H9 (cell line): ENCODE data around the gene TTC12. TPM values are rescaled to one million over a fixed set of nuclear protein-coding genes. Genes with fewer than 3 reads are reported as not detected.

Experiments
- DNase-seq: peaks from one replicate; pipeline ENCODE4 v3.0.0-alpha.2; 2017
- H2AFZ ChIP-seq: one replicate; pipeline ENCODE4 v1.6.1; 2013; ENCODE audit warnings: mild to moderate bottlenecking, low read length, control low read depth, moderate library complexity
- H2AK5ac ChIP-seq: 2 replicates; pipeline ENCODE4 v1.6.1; 2013; ENCODE audit warnings: low read length, control low read depth, mixed read lengths; ENCODE audit not compliant: insufficient read length
- H2BK120ac ChIP-seq: one replicate; pipeline ENCODE4 v1.6.1; 2013; ENCODE audit warnings: low read depth, mild to moderate bottlenecking, low read length, control low read depth, inconsistent platforms; ENCODE audit not compliant: poor library complexity, severe bottlenecking
- H2BK12ac ChIP-seq: 2 replicates; pipeline ENCODE4 v1.6.1; 2013; ENCODE audit warnings: low read length, control low read depth, mixed read lengths, low read depth; ENCODE audit not compliant: insufficient read length
- H2BK15ac ChIP-seq: 2 replicates; pipeline ENCODE4 v1.6.1; 2013; ENCODE audit warnings: low read depth, low read length, control low read depth
- H2BK20ac ChIP-seq: one replicate; pipeline ENCODE4 v1.6.1; 2013; ENCODE audit warnings: low read depth, mild to moderate bottlenecking, low read length, control low read depth, inconsistent platforms; ENCODE audit not compliant: poor library complexity, severe bottlenecking
- H2BK5ac ChIP-seq: 2 replicates; pipeline ENCODE4 v1.6.1; 2013; ENCODE audit warnings: low read length, control low read depth, mixed read lengths; ENCODE audit not compliant: insufficient read length
- H3K14ac ChIP-seq: 2 replicates; pipeline ENCODE4 v1.6.1; 2013; ENCODE audit warnings: low read length, control low read depth; ENCODE audit not compliant: insufficient read depth
- H3K18ac ChIP-seq: 2 replicates; pipeline ENCODE4 v1.6.1; 2013; ENCODE audit warnings: low read depth, mild to moderate bottlenecking, mixed read lengths, low read length, control low read depth; ENCODE audit not compliant: insufficient read length
- H3K23ac ChIP-seq: 2 replicates; pipeline ENCODE4 v1.6.1; 2013; ENCODE audit warnings: low read length, control low read depth, mixed read lengths, low read depth; ENCODE audit not compliant: insufficient read length
- H3K23me2 ChIP-seq: 2 replicates; pipeline ENCODE4 v1.6.1; 2013; ENCODE audit warnings: low read depth, mild to moderate bottlenecking, mixed read lengths, low read length, control low read depth; ENCODE audit not compliant: insufficient read length, poor library complexity, severe bottlenecking
- H3K27ac ChIP-seq: 2 replicates; pipeline ENCODE4 v1.5.1; 2013; ENCODE audit warnings: low read length, control low read depth, mixed read lengths, low read depth; ENCODE audit not compliant: insufficient read length
- H3K27me3 ChIP-seq: 2 replicates; pipeline ENCODE4 v1.6.1; 2013; ENCODE audit warnings: low read length, control low read depth, inconsistent platforms; ENCODE audit not compliant: insufficient read depth
- H3K4ac ChIP-seq: 2 replicates; pipeline ENCODE4 v1.6.1; 2013; ENCODE audit warnings: low read depth, mild to moderate bottlenecking, control low read depth, inconsistent platforms, low read length, moderate library complexity
- H3K4me1 ChIP-seq: 2 replicates; pipeline ENCODE4 v1.6.1; 2013; ENCODE audit warnings: low read length, control low read depth, inconsistent platforms; ENCODE audit not compliant: insufficient read depth
- H3K4me2 ChIP-seq: 2 replicates; pipeline ENCODE4 v1.6.1; 2013; ENCODE audit warnings: low read length, control low read depth, mixed read lengths; ENCODE audit not compliant: insufficient read length, insufficient read depth
- H3K56ac ChIP-seq: 2 replicates; pipeline ENCODE4 v1.6.1; 2013; ENCODE audit warnings: low read depth, mild to moderate bottlenecking, mixed read lengths, low read length, control low read depth; ENCODE audit not compliant: insufficient read length
- H3K79me1 ChIP-seq: 2 replicates; pipeline ENCODE4 v1.6.1; 2013; ENCODE audit warnings: low read depth, mild to moderate bottlenecking, moderate library complexity, low read length, control low read depth, inconsistent platforms; ENCODE audit not compliant: insufficient read depth, poor library complexity, severe bottlenecking
- H3K79me2 ChIP-seq: 2 replicates; pipeline ENCODE4 v1.6.1; 2013; ENCODE audit warnings: low read length, control low read depth, inconsistent platforms; ENCODE audit not compliant: insufficient read depth
- H3K9ac ChIP-seq: 2 replicates; pipeline ENCODE4 v1.6.1; 2013; ENCODE audit warnings: low read length, control low read depth, mixed read lengths; ENCODE audit not compliant: insufficient read length; ENCODE audit errors: extremely low read depth
- H3K9me3 ChIP-seq: one replicate; pipeline ENCODE4 v1.6.1; 2013; ENCODE audit warnings: low read depth, low read length, inconsistent platforms; ENCODE audit not compliant: control insufficient read depth
- H3T11ph ChIP-seq: one replicate; pipeline ENCODE4 v1.6.1; 2013; ENCODE audit warnings: mild to moderate bottlenecking, low read length, control low read depth, inconsistent platforms
- H4K20me1 ChIP-seq: one replicate; pipeline ENCODE4 v1.6.1; 2013; ENCODE audit not compliant: control insufficient read depth, insufficient read length, insufficient read depth
- H4K5ac ChIP-seq: 2 replicates; pipeline ENCODE4 v1.6.1; 2013; ENCODE audit warnings: low read depth, mild to moderate bottlenecking, mixed read lengths, low read length, control low read depth; ENCODE audit not compliant: insufficient read length
- H4K8ac ChIP-seq: replicated peaks from 2 replicates; pipeline ENCODE4 v1.6.1; 2013; ENCODE audit warnings: low read length, control low read depth, mixed read lengths, low read depth; ENCODE audit not compliant: insufficient read length
- H4K91ac ChIP-seq: 2 replicates; pipeline ENCODE4 v1.6.1; 2013; ENCODE audit warnings: low read depth, mild to moderate bottlenecking, moderate library complexity, mixed read lengths, low read length, control low read depth; ENCODE audit not compliant: insufficient read length
- H3K27ac Mint-ChIP-seq, 3 experiments: 2 replicates in 2 of 3; 3 replicates in 1 of 3; pipeline ENCODE4 v1.8.0; 2020 to 2021; ENCODE audit warnings: mixed read lengths in 3 of 3, mild to moderate bottlenecking in 1 of 3, moderate library complexity in 1 of 3
- H3K27me3 Mint-ChIP-seq: 2 replicates; pipeline ENCODE4 v1.8.0; 2021; ENCODE audit warnings: low read depth, mild to moderate bottlenecking, moderate library complexity, mixed read lengths
- H3K36me3 Mint-ChIP-seq, 3 experiments: 2 replicates in 2 of 3; 3 replicates in 1 of 3; pipeline ENCODE4 v1.8.0; 2020 to 2021; ENCODE audit warnings: low read depth in 3 of 3, mixed read lengths in 3 of 3; ENCODE audit not compliant: insufficient read depth in 1 of 3
- H3K4me1 Mint-ChIP-seq, 2 experiments: 2 replicates each; pipeline ENCODE4 v1.8.0; 2020; ENCODE audit warnings: mixed read lengths in 2 of 2
- H3K4me3 Mint-ChIP-seq, 2 experiments: 2 replicates in 1 of 2; 3 replicates in 1 of 2; pipeline ENCODE4 v1.8.0; 2020 to 2021; ENCODE audit warnings: mild to moderate bottlenecking in 2 of 2, mixed read lengths in 2 of 2, moderate library complexity in 1 of 2
- H3K9me3 Mint-ChIP-seq, 2 experiments: 2 replicates in 1 of 2; 3 replicates in 1 of 2; pipeline ENCODE4 v1.8.0; 2020; ENCODE audit warnings: mild to moderate bottlenecking in 2 of 2, mixed read lengths in 2 of 2, moderate library complexity in 1 of 2
- WGBS: extraction: QIAGEN DNeasy Blood & Tissue Kit; methylation state at CpG from one replicate; pipeline ENCODE4 v1.1.7; 2013; ENCODE audit warnings: missing lambda C conversion rate, low lambda C conversion rate, mixed read lengths; ENCODE audit not compliant: insufficient read length; ENCODE audit errors: extremely low coverage; 5-methylcytosine and 5-hydroxymethylcytosine counted together
- total RNA-seq: library from RNA; stranded (reverse); gene quantifications from 2 replicates; pipeline ENCODE4 v1.2.1, GENCODE V29; 2021
- TF ChIP-seq, protein P1 (sequence below): fragments of 200-600 bp; sonication (generic); conservative IDR thresholded peaks from 3 replicates; pipeline ENCODE4 v1.8.0; 2021; ENCODE audit warnings: antibody characterized with exemption, mild to moderate bottlenecking

TTC12 gene
- total RNA-seq, 1 experiment from 2014 or later, result 8.3 TPM

- no peaks in the 10 kb centered on the region for H3K79me1 ChIP-seq
- no peak overlapping the region for H2BK120ac ChIP-seq
- H3K14ac ChIP-seq, result no peak overlapping the region
- H2AFZ ChIP-seq, result no peak overlapping the region
- H3K18ac ChIP-seq, result no peak overlapping the region
- H2BK15ac ChIP-seq, result no peak overlapping the region
- peaks cover 5 to 17% (median 6%) of the 10 kb centered on the region in 3 experiments; a peak in 5 of 7 replicates for H3K36me3 Mint-ChIP-seq
- no peak overlapping the region for H2AK5ac ChIP-seq
- H4K8ac ChIP-seq, result no peak overlapping the region
- no peaks in the 10 kb centered on the region for H3K9me3 ChIP-seq
- H2BK20ac ChIP-seq, result no peak overlapping the region
- no peak overlapping the region for H3K9ac ChIP-seq
- no peak overlapping the region for H3T11ph ChIP-seq
- no peak overlapping the region for H2BK5ac ChIP-seq
- TF ChIP-seq, protein P1, sequence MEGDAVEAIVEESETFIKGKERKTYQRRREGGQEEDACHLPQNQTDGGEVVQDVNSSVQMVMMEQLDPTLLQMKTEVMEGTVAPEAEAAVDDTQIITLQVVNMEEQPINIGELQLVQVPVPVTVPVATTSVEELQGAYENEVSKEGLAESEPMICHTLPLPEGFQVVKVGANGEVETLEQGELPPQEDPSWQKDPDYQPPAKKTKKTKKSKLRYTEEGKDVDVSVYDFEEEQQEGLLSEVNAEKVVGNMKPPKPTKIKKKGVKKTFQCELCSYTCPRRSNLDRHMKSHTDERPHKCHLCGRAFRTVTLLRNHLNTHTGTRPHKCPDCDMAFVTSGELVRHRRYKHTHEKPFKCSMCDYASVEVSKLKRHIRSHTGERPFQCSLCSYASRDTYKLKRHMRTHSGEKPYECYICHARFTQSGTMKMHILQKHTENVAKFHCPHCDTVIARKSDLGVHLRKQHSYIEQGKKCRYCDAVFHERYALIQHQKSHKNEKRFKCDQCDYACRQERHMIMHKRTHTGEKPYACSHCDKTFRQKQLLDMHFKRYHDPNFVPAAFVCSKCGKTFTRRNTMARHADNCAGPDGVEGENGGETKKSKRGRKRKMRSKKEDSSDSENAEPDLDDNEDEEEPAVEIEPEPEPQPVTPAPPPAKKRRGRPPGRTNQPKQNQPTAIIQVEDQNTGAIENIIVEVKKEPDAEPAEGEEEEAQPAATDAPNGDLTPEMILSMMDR, result no peak
- no peak overlapping the region for H4K91ac ChIP-seq
- peaks cover 16 to 19% of the 10 kb centered on the region in 2 experiments for H3K4me1 Mint-ChIP-seq
- H3K27ac ChIP-seq, result no peak overlapping the region
- no peaks in the 10 kb centered on the region for H4K20me1 ChIP-seq
- peak overlapping the region; percentile 71 to 76 for H3K4me3 Mint-ChIP-seq
- H2BK12ac ChIP-seq, result no peak overlapping the region
- no peaks in the 10 kb centered on the region for H3K79me2 ChIP-seq
- H3K4me2 ChIP-seq, result peak overlapping the region; percentile 65
- no peaks in the 10 kb centered on the region for H3K4me1 ChIP-seq
- H3K27me3 Mint-ChIP-seq, result peaks cover 10% of the 10 kb centered on the region
- H3K27ac Mint-ChIP-seq, result peak overlapping the region in 1 of 3 experiments; percentile 57; a peak in 2 of 7 replicates
- no peak for DNase-seq
- no peaks in the 10 kb centered on the region for H3K27me3 ChIP-seq
- H3K4ac ChIP-seq, result no peak overlapping the region
- H3K23me2 ChIP-seq, result peaks cover 7% of the 10 kb centered on the region
- peaks cover 0 to 4% of the 10 kb centered on the region in 2 experiments; a peak in 1 of 5 replicates for H3K9me3 Mint-ChIP-seq
- no peak overlapping the region for H3K23ac ChIP-seq
- no peak overlapping the region for H3K56ac ChIP-seq
- no peak overlapping the region for H4K5ac ChIP-seq
- no CpG with 5 or more reads among the region's 9 CpGs for WGBS
These were observed 356 bp upstream of the TTC12 start for GRCh38 chr11:113314065-113314388.
